Endodermal cell (in vitro differentiated cells): ENCODE data around the gene RRAS. TPM values are rescaled to one million over a fixed set of nuclear protein-coding genes. Genes with fewer than 3 reads are reported as not detected.

Experiments used
- DNase-seq: peaks from one replicate; pipeline ENCODE4 v3.0.0-alpha.2; 2017
- H3K27ac ChIP-seq: 2 replicates; pipeline ENCODE4 v1.5.1; 2013; ENCODE audit warnings: mild to moderate bottlenecking, low read depth, low read length, moderate library complexity
- H3K27me3 ChIP-seq: 2 replicates; pipeline ENCODE4 v1.6.1; 2013; ENCODE audit warnings: mild to moderate bottlenecking, low read length, moderate library complexity; ENCODE audit not compliant: insufficient read depth, control insufficient read depth, poor library complexity, severe bottlenecking
- H3K36me3 ChIP-seq: 2 replicates; pipeline ENCODE4 v1.7.0; 2013; ENCODE audit warnings: mild to moderate bottlenecking, low read length, moderate library complexity; ENCODE audit not compliant: control insufficient read depth, insufficient read depth
- H3K4me1 ChIP-seq: one replicate; pipeline ENCODE4 v1.7.0; 2013; ENCODE audit warnings: low read length; ENCODE audit not compliant: control insufficient read depth, insufficient read depth
- H3K4me3 ChIP-seq: 2 replicates; pipeline ENCODE4 v1.5.1; 2013; ENCODE audit warnings: mild to moderate bottlenecking, low read length, moderate library complexity
- H3K9ac ChIP-seq: 2 replicates; pipeline ENCODE4 v1.6.1; 2013; ENCODE audit warnings: mild to moderate bottlenecking, low read length, moderate library complexity; ENCODE audit not compliant: poor library complexity, severe bottlenecking; ENCODE audit errors: extremely low read depth
- H3K9me3 ChIP-seq: 2 replicates; pipeline ENCODE4 v1.6.1; 2013; ENCODE audit warnings: mild to moderate bottlenecking, low read length, moderate library complexity; ENCODE audit not compliant: control insufficient read depth
- H3K27ac Mint-ChIP-seq: 2 replicates; pipeline ENCODE4 v1.8.0; 2020; ENCODE audit warnings: mixed read lengths
- H3K27me3 Mint-ChIP-seq: 2 replicates; pipeline ENCODE4 v1.8.0; 2021; ENCODE audit warnings: mild to moderate bottlenecking, mixed read lengths; ENCODE audit not compliant: insufficient read depth
- H3K36me3 Mint-ChIP-seq: 2 replicates; pipeline ENCODE4 v1.8.0; 2020; ENCODE audit warnings: low read depth, mixed read lengths
- H3K4me1 Mint-ChIP-seq: 2 replicates; pipeline ENCODE4 v1.8.0; 2020; ENCODE audit warnings: mixed read lengths
- H3K4me3 Mint-ChIP-seq: 2 replicates; pipeline ENCODE4 v1.8.0; 2020; ENCODE audit warnings: mild to moderate bottlenecking, moderate library complexity, mixed read lengths
- H3K9me3 Mint-ChIP-seq: 2 replicates; pipeline ENCODE4 v1.8.0; 2020; ENCODE audit warnings: mild to moderate bottlenecking, mixed read lengths
- WGBS, 2 experiments: methylation state at CpG; one replicate each; pipeline versions ENCODE4 v1.1.5 to v1.1.7; 2013; ENCODE audit warnings: missing lambda C conversion rate in 2 of 2, mixed read lengths in 1 of 2; ENCODE audit not compliant: insufficient coverage in 1 of 2, insufficient read length in 1 of 2; 5-methylcytosine and 5-hydroxymethylcytosine counted together
- total RNA-seq, 2 donors: library from RNA; stranded (reverse); fragmentation: NEBNext Ultra II Directional in 1 of 2; extraction: Animal tissue kit (Norgen Biotek cat#: 25700) in 1 of 2; gene quantifications; 2 replicates in 1 of 2; 3 replicates in 1 of 2; pipeline ENCODE4 v1.2.1, GENCODE V29; 2021
- TF ChIP-seq, protein P1 (sequence below): fragments of 200-600 bp; sonication (generic); conservative IDR thresholded peaks from 2 replicates; pipeline ENCODE4 v1.5.0; 2021; ENCODE audit warnings: antibody characterized with exemption, mild to moderate bottlenecking

Gene RRAS
- total RNA-seq, 2 donors from 2014 or later = 5.8 to 7.3 TPM

DNA sequence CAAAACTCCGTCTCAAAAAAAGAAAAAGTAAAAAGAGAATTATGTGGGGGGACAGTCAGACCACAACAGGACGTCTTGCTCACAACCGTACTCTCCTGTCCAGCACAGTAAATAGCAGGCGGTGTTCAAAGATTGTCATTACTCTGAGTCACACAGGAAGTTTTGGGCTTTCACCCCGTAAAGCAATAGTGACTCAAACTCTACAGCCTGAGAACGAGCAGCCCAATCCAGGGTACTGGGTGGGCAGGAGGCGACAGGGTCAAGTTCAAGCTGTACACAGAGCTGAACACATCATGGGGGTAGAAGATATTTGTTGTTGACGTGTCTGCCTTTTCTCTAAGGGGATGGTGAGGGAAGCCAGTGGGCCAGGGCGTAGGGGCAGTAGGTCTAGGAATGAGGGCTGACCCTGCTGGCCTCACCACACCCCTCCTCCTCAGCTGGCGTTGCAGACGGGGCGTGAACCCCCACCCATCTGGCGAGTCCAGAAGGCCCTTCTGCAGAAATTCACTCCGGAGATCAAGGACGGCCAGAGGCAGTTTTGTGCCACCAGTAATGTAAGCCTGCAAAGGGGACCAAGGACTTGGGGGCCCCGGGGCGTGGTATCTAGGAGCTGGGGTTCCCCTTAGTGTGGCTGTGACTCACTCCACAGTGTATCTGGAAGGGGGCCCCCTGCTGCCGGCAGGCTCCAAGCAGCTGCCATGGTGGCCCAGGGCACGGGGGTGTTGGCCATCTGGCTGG lies 25.7 kb downstream of the RRAS start:
- Mint-ChIP-seq H3K27me3 (no peaks in the 10 kb centered on the region), H3K36me3 (peaks cover 77% of the 10 kb centered on the region), H3K4me3 (no peak overlapping the region), H3K4me1 (no peaks in the 10 kb centered on the region), H3K27ac (no peak overlapping the region), H3K9me3 (no peaks in the 10 kb centered on the region)
- H3K36me3 ChIP-seq = peaks cover 69% of the 10 kb centered on the region
- H3K4me3 ChIP-seq = no peak overlapping the region
- no peaks in the 10 kb centered on the region for H3K4me1 ChIP-seq
- no peak overlapping the region for H3K27ac ChIP-seq
- H3K27me3 ChIP-seq = no peaks in the 10 kb centered on the region
- DNase-seq = no peak
- TF ChIP-seq, protein P1, sequence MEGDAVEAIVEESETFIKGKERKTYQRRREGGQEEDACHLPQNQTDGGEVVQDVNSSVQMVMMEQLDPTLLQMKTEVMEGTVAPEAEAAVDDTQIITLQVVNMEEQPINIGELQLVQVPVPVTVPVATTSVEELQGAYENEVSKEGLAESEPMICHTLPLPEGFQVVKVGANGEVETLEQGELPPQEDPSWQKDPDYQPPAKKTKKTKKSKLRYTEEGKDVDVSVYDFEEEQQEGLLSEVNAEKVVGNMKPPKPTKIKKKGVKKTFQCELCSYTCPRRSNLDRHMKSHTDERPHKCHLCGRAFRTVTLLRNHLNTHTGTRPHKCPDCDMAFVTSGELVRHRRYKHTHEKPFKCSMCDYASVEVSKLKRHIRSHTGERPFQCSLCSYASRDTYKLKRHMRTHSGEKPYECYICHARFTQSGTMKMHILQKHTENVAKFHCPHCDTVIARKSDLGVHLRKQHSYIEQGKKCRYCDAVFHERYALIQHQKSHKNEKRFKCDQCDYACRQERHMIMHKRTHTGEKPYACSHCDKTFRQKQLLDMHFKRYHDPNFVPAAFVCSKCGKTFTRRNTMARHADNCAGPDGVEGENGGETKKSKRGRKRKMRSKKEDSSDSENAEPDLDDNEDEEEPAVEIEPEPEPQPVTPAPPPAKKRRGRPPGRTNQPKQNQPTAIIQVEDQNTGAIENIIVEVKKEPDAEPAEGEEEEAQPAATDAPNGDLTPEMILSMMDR = no peak
- no peak overlapping the region for H3K9ac ChIP-seq
- 96 to 97% methylated on average over 11 to 19 of the region's 19 CpGs for WGBS, 2 experiments
- H3K9me3 ChIP-seq = no peaks in the 10 kb centered on the region

DNA sequence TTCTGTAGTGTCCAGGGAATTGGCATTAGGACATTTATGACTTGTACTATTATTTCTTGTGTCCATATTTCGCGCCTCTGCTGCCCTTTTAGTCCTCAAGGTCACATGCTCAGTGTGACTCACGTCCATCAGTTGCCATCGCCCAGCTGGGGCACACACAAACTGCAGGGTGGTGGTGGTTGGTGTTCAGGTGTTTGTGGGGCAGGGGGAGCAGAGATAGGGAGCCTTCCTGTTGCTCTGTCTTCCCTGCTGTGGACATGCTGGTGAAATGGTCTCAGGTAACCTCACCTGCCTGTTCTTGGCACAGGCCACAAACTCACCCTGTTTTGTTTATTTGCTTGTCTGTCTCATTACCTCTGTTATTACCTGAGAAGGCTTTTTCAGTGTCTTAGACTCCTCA lies 26.6 kb downstream of the RRAS start:
- Mint-ChIP-seq H3K36me3 (peaks cover 80% of the 10 kb centered on the region), H3K4me3 (no peak overlapping the region), H3K4me1 (no peaks in the 10 kb centered on the region), H3K27me3 (no peaks in the 10 kb centered on the region), H3K27ac (peak overlapping the region; percentile 41), H3K9me3 (no peaks in the 10 kb centered on the region)
- 97 to 100% methylated on average over 2 to 4 of the region's 4 CpGs for WGBS, 2 experiments
- Histone ChIP-seq H3K4me1 (no peaks in the 10 kb centered on the region), H3K27me3 (no peaks in the 10 kb centered on the region), H3K4me3 (no peak overlapping the region), H3K9ac (no peak overlapping the region), H3K27ac (no peak overlapping the region), H3K36me3 (peaks cover 71% of the 10 kb centered on the region), H3K9me3 (no peaks in the 10 kb centered on the region)
- TF ChIP-seq, protein P1 = no peak
- DNase-seq = no peak

DNA sequence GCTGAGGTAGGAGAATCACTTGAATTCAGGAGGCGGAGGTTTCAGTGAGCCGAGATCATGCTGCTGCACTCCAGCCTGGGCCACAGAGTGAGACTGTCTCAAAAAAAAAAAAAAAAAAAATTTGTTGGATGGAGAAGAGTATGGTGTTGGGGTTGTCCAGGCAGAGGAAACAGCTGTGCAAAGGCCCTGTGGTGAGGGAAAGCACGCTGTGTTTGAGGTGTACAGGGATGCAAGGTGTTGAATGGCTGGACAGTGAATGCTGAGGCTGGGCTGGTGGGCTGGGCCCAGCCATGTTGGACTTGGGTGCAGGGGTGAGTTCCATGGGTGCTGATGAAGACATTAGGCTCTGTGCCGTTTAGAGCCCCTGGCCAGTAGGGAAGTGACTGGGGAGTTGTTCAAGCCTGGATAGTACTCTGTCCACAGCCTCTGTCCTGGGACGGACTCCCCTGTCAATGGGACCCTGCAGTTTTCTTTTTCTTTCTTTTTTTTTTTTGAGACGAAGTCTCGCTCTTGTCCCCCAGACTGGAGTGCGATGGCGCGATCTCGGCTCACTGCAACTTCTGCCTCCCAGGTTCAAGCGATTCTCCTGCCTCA lies 30.3 kb downstream of the RRAS start:
- H3K36me3 Mint-ChIP-seq = peaks cover 69% of the 10 kb centered on the region
- H3K36me3 ChIP-seq = peaks cover 70% of the 10 kb centered on the region
- 91 to 95% methylated on average over 4 to 12 of the region's 12 CpGs for WGBS, 2 experiments
- no peak overlapping the region for H3K4me3 ChIP-seq
- H3K4me1 ChIP-seq = no peaks in the 10 kb centered on the region
- TF ChIP-seq, protein P1 = no peak
- H3K9ac ChIP-seq = no peak overlapping the region
- H3K9me3 ChIP-seq = no peaks in the 10 kb centered on the region
- no peaks in the 10 kb centered on the region for H3K27me3 ChIP-seq
- H3K27me3 Mint-ChIP-seq = no peaks in the 10 kb centered on the region
- no peaks in the 10 kb centered on the region for H3K9me3 Mint-ChIP-seq
- no peak overlapping the region for H3K27ac Mint-ChIP-seq
- no peak overlapping the region for H3K4me3 Mint-ChIP-seq
- no peak for DNase-seq
- H3K27ac ChIP-seq = no peak overlapping the region
- no peaks in the 10 kb centered on the region for H3K4me1 Mint-ChIP-seq
